Measurements from ENCODE around the gene VPS52. TPM values are rescaled to one million over a fixed set of nuclear protein-coding genes. Genes with fewer than 3 reads are reported as not detected.
A peak's percentile ranks its signal among the peaks of the same experiment; 100 is the strongest.

The VPS52 gene
- total RNA-seq, 2 experiments from 2014 or later: 31.2 to 34.3 TPM

GRCh38 chr6:33313105-33313708 is 41.5 kb upstream of the VPS52 start:
- CTCF ChIA-PET: interaction anchor here (0.6 to 4.1 kb wide), 6 partner anchors 12 to 249 kb away, joined by 3 to 18 read pairs (median 6); partner anchors contain the start of genes B3GALT4, RGL2, RPS18 and VPS52
- intact Hi-C loops (cut with micrococcal nuclease): no loop called here
- H3K9me3 Mint-ChIP-seq: no peaks in the 10 kb centered on the region
- peaks cover 47% of the 10 kb centered on the region for H3K36me3 Mint-ChIP-seq (ENCODE audit: low read depth)
- H3K27me3 Mint-ChIP-seq: no peaks in the 10 kb centered on the region
- peaks cover 54% of the 10 kb centered on the region for H3K4me1 Mint-ChIP-seq (ENCODE audit: low read depth)
- TF ChIP-seq, protein P1, sequence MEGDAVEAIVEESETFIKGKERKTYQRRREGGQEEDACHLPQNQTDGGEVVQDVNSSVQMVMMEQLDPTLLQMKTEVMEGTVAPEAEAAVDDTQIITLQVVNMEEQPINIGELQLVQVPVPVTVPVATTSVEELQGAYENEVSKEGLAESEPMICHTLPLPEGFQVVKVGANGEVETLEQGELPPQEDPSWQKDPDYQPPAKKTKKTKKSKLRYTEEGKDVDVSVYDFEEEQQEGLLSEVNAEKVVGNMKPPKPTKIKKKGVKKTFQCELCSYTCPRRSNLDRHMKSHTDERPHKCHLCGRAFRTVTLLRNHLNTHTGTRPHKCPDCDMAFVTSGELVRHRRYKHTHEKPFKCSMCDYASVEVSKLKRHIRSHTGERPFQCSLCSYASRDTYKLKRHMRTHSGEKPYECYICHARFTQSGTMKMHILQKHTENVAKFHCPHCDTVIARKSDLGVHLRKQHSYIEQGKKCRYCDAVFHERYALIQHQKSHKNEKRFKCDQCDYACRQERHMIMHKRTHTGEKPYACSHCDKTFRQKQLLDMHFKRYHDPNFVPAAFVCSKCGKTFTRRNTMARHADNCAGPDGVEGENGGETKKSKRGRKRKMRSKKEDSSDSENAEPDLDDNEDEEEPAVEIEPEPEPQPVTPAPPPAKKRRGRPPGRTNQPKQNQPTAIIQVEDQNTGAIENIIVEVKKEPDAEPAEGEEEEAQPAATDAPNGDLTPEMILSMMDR (IDR thresholded peaks at IDR 0.05): no peak
- H3K27ac Mint-ChIP-seq: peak overlapping the region; percentile 95
- H3K4me3 Mint-ChIP-seq: peak overlapping the region; percentile 97
- DNase-seq: peak; percentile 81
- POLR2A ChIA-PET: interaction anchor here (0.7 to 8.3 kb wide), 13 partner anchors 8 to 308 kb away, joined by 3 to 102 read pairs (median 6); partner anchors contain the start of genes B3GALT4, ITPR3, PFDN6 and RGL2
- peak; percentile 7 for ATAC-seq

DNA sequence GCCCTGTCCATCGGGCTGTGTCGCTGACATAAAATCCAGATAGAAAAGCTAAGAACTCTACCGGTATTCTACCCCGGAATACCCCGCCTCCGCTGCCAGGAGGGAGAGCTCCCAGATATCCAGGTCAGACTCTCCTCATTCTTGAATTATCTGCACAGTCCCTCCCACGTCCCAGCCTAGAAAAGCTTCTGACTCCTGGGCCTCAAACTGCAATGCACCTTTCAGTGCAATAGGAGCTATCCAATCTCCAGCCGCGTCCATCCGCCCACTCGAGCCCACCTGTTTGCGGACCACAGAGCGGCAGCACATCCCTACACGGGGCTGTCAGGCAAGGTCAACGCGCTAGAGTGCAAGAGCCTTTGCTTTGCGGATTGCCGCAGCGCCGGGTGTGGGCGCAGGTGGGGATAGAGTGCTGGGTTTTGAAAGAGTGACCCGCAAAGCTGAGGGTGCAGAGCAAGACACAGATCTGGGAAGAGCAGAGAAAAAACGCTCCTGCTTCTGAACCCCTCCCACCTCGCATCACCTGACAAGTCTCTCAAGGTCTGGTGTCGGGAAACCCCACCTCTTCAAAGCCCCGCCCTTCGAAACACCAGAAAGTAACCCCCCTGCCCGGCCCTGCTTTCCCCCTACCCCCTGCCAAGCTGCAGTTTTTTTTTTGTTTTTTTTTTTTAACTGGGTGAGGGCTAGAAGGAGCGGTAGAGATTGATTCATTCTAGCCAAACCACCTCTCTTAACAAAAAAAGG is 40.9 kb upstream of the VPS52 start:
- Mint-ChIP-seq H3K36me3 (ENCODE audit: low read depth) (peaks cover 48% of the 10 kb centered on the region), H3K4me1 (ENCODE audit: low read depth) (peaks cover 56% of the 10 kb centered on the region)

DNA sequence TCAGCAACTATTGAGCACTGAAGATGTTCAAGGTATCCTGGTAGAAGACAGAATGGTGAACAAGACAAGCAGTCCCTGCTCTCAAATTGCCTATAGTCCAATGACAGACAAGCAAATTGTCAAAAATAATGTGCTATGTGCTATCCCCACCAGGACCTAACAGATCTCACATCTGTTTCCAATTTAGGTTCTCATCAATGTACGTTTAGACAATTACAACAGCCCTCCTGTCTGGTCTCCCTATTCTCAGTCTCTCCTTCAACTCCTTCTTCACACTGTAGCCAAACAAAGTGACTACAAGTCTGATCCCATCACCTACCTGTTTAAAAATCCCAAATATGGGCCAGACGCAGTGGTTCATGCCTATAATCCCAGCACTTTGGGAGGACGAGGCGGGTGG is 34.7 kb upstream of the VPS52 start:
- intact Hi-C loops (cut with micrococcal nuclease): no loop called here
- Mint-ChIP-seq H3K4me1 (ENCODE audit: low read depth) (peaks cover 43% of the 10 kb centered on the region), H3K27ac (peak overlapping the region; percentile 11), H3K27me3 (no peaks in the 10 kb centered on the region), H3K36me3 (ENCODE audit: low read depth) (peaks cover 48% of the 10 kb centered on the region), H3K4me3 (no peak overlapping the region), H3K9me3 (no peaks in the 10 kb centered on the region)
- ChIA-PET CTCF (no interaction called here), POLR2A (interaction anchor here (8.3 kb wide), 1 partner anchor 7 kb away, joined by 102 read pairs; the partner anchor contains the start of gene RGL2)
- ATAC-seq (no peak), DNase-seq (no peak)
- TF ChIP-seq, protein P1 (IDR thresholded peaks at IDR 0.05): no peak

More for the DNA sequence above, 40.9 kb upstream of the VPS52 start:
- H3K27ac Mint-ChIP-seq: peak overlapping the region; percentile 95
- peak; percentile 93 for DNase-seq
- H3K27me3 Mint-ChIP-seq: no peaks in the 10 kb centered on the region
- TF ChIP-seq, protein P1 (IDR thresholded peaks at IDR 0.05): no peak
- H3K4me3 Mint-ChIP-seq: peak overlapping the region; percentile 97
- peak; percentile 25 for ATAC-seq
- intact Hi-C loops (cut with micrococcal nuclease): no loop called here
- POLR2A ChIA-PET: interaction anchor here (0.8 to 8.3 kb wide), 11 partner anchors 8 to 309 kb away, joined by 3 to 102 read pairs (median 7); partner anchors contain the start of genes B3GALT4, ITPR3, PFDN6 and RGL2
- no peaks in the 10 kb centered on the region for H3K9me3 Mint-ChIP-seq
- CTCF ChIA-PET: interaction anchor here (0.8 to 4.1 kb wide), 8 partner anchors 11 to 41 kb away, joined by 3 to 18 read pairs (median 4); partner anchors contain the start of genes B3GALT4, RGL2, RPS18 and VPS52

GRCh38 chr6:33305052-33305451 is 33.4 kb upstream of the VPS52 start:
- CTCF ChIA-PET: no interaction called here
- peaks cover 45% of the 10 kb centered on the region for H3K4me1 Mint-ChIP-seq (ENCODE audit: low read depth)
- intact Hi-C loops (cut with micrococcal nuclease): no loop called here
- ATAC-seq (no peak), DNase-seq (no peak)
- no peak overlapping the region for H3K4me3 Mint-ChIP-seq
- TF ChIP-seq, protein P1 (IDR thresholded peaks at IDR 0.05): no peak
- peaks cover 52% of the 10 kb centered on the region for H3K36me3 Mint-ChIP-seq (ENCODE audit: low read depth)
- no peaks in the 10 kb centered on the region for H3K9me3 Mint-ChIP-seq
- POLR2A ChIA-PET: interaction anchor here (1.0 to 2.5 kb wide), 4 partner anchors 8 to 33 kb away, joined by 3 to 15 read pairs (median 6); partner anchors contain the start of genes RPS18 and VPS52
- peak overlapping the region; percentile 65 for H3K27ac Mint-ChIP-seq
- H3K27me3 Mint-ChIP-seq: no peaks in the 10 kb centered on the region

All from activated CD8-positive, alpha-beta T cell treated with anti-CD3 and anti-CD28 coated beads for 36 hours (primary cell).